Measurements from ENCODE around the gene ARHGEF17. TPM values are rescaled to one million over a fixed set of nuclear protein-coding genes. Genes with fewer than 3 reads are reported as not detected.

The ARHGEF17 gene
- polyA plus RNA-seq, 3 donors: 0.16 to 1.2 (median 0.55) TPM

GRCh38 chr11:73383249-73384124 is 75.4 kb downstream of the ARHGEF17 start:
- no peaks in the 10 kb centered on the region for H3K9me3 ChIP-seq (replicated peaks in 1 of 2; ENCODE audit: control insufficient read depth in 1 of 2, insufficient read depth in 1 of 2, low read length in 2 of 2)
- Mint-ChIP-seq H3K36me3 (peaks cover 48 to 75% of the 10 kb centered on the region in 2 donors), H3K27ac (peak overlapping the region; percentile 95 to 99 (median 98)), H3K4me3 (peak overlapping the region; percentile 69 to 83), H3K27me3 (ENCODE audit: low read depth in 3 of 3) (no peaks in the 10 kb centered on the region), H3K9me3 (no peaks in the 10 kb centered on the region), H3K4me1 (peaks cover 99% of the 10 kb centered on the region)
- no peak for DNase-seq
- 31% methylated on average over 4 of the region's 9 CpGs for WGBS (ENCODE audit: insufficient coverage)
- H3K27ac ChIP-seq (ENCODE audit: low read depth in 1 of 2, low read length in 2 of 2): peak overlapping the region; percentile 84 to 98
- peak overlapping the region in 1 of 3 experiments; percentile 95 for H3K4me3 ChIP-seq (replicated peaks in 1 of 3; ENCODE audit: low read depth in 2 of 3, low read length in 3 of 3)
- H3K79me2 ChIP-seq (ENCODE audit: insufficient read depth, low read length): peaks cover 99% of the 10 kb centered on the region
- TF ChIP-seq, protein P1, sequence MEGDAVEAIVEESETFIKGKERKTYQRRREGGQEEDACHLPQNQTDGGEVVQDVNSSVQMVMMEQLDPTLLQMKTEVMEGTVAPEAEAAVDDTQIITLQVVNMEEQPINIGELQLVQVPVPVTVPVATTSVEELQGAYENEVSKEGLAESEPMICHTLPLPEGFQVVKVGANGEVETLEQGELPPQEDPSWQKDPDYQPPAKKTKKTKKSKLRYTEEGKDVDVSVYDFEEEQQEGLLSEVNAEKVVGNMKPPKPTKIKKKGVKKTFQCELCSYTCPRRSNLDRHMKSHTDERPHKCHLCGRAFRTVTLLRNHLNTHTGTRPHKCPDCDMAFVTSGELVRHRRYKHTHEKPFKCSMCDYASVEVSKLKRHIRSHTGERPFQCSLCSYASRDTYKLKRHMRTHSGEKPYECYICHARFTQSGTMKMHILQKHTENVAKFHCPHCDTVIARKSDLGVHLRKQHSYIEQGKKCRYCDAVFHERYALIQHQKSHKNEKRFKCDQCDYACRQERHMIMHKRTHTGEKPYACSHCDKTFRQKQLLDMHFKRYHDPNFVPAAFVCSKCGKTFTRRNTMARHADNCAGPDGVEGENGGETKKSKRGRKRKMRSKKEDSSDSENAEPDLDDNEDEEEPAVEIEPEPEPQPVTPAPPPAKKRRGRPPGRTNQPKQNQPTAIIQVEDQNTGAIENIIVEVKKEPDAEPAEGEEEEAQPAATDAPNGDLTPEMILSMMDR (IDR thresholded peaks at IDR 0.05): no peak
- intact Hi-C loops (cut with micrococcal nuclease): no loop called here
- no peaks in the 10 kb centered on the region for H3K27me3 ChIP-seq (ENCODE audit: control insufficient read depth in 2 of 2, insufficient read depth in 2 of 2, low read length in 2 of 2)
- no peak overlapping the region for H2AFZ ChIP-seq (ENCODE audit: insufficient read depth, low read depth, low read length, poor library complexity, severe bottlenecking)
- peaks cover 99% of the 10 kb centered on the region for H4K20me1 ChIP-seq (ENCODE audit: insufficient read depth, low read length)
- H3K36me3 ChIP-seq (replicated peaks in 1 of 2; ENCODE audit: control insufficient read depth in 1 of 2, insufficient read depth in 2 of 2, low read length in 2 of 2): peaks cover 7 to 22% of the 10 kb centered on the region in 2 donors
- peaks cover 100% of the 10 kb centered on the region in 2 donors for H3K4me1 ChIP-seq (ENCODE audit: control insufficient read depth in 1 of 2, insufficient read depth in 2 of 2, low read length in 2 of 2)
- H3K4me2 ChIP-seq (replicated peaks; ENCODE audit: extremely low read depth, low read length, poor library complexity, severe bottlenecking): peak overlapping the region; percentile 83
- H3K9ac ChIP-seq (ENCODE audit: insufficient read depth, low read length, poor library complexity, severe bottlenecking): peak overlapping the region; percentile 25

GRCh38 chr11:73384125-73384441 is 76.0 kb downstream of the ARHGEF17 start:
- 66% methylated on average over 5 of the region's 7 CpGs for WGBS (ENCODE audit: insufficient coverage)
- H3K4me1 ChIP-seq (ENCODE audit: control insufficient read depth in 1 of 2, insufficient read depth in 2 of 2, low read length in 2 of 2): peaks cover 100% of the 10 kb centered on the region in 2 donors
- peak overlapping the region; percentile 25 for H3K9ac ChIP-seq (ENCODE audit: insufficient read depth, low read length, poor library complexity, severe bottlenecking)
- Mint-ChIP-seq H3K36me3 (peaks cover 46 to 71% of the 10 kb centered on the region in 2 donors), H3K4me1 (peaks cover 99% of the 10 kb centered on the region), H3K9me3 (no peaks in the 10 kb centered on the region), H3K27me3 (ENCODE audit: low read depth in 3 of 3) (no peaks in the 10 kb centered on the region), H3K4me3 (peak overlapping the region; percentile 69 to 83), H3K27ac (peak overlapping the region; percentile 95 to 99 (median 98))
- H3K27ac ChIP-seq (ENCODE audit: low read depth in 1 of 2, low read length in 2 of 2): peak overlapping the region; percentile 84 to 98
- H4K20me1 ChIP-seq (ENCODE audit: insufficient read depth, low read length): peaks cover 99% of the 10 kb centered on the region
- no peak for DNase-seq
- H3K27me3 ChIP-seq (ENCODE audit: control insufficient read depth in 2 of 2, insufficient read depth in 2 of 2, low read length in 2 of 2): no peaks in the 10 kb centered on the region
- peak overlapping the region in 1 of 3 experiments; percentile 95 for H3K4me3 ChIP-seq (replicated peaks in 1 of 3; ENCODE audit: low read depth in 2 of 3, low read length in 3 of 3)
- H3K79me2 ChIP-seq (ENCODE audit: insufficient read depth, low read length): peaks cover 99% of the 10 kb centered on the region
- H2AFZ ChIP-seq (ENCODE audit: insufficient read depth, low read depth, low read length, poor library complexity, severe bottlenecking): no peak overlapping the region
- H3K9me3 ChIP-seq (replicated peaks in 1 of 2; ENCODE audit: control insufficient read depth in 1 of 2, insufficient read depth in 1 of 2, low read length in 2 of 2): no peaks in the 10 kb centered on the region
- H3K36me3 ChIP-seq (replicated peaks in 1 of 2; ENCODE audit: control insufficient read depth in 1 of 2, insufficient read depth in 2 of 2, low read length in 2 of 2): peaks cover 8 to 17% of the 10 kb centered on the region in 2 donors
- intact Hi-C loops (cut with micrococcal nuclease): no loop called here
- peak overlapping the region; percentile 83 for H3K4me2 ChIP-seq (replicated peaks; ENCODE audit: extremely low read depth, low read length, poor library complexity, severe bottlenecking)
- TF ChIP-seq, protein P1 (IDR thresholded peaks at IDR 0.05): no peak
